ENCODE measurements around the gene DPEP3.

Gene DPEP3

DNA sequence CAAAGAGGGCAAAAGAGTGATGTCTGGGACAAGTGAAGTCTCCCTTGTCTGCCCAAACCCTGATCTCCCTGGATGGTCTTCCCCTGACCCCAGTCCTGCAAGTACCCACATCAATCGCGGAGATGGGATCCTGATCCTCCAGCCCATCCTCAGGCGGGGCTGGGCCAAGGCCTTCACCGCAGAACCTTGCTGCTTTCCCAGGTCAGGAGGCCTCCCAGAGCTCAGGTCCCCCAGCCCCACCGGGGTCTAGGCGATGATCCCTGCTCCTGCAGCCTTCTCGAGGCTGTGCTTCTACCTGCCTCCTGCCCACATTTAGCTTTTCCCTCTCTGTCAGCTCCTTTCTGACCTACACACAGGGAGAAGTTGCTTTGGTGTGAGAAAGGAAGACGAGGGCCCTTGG is 18.2 kb downstream of the DPEP3 start:
- H3K9ac ChIP-seq (ENCODE audit: low read length): no peak overlapping the region
- no peaks in the 10 kb centered on the region for H3K36me3 ChIP-seq (ENCODE audit: low read length)
- no peaks in the 10 kb centered on the region for H3K79me2 ChIP-seq (ENCODE audit: insufficient read depth, low read length)
- no peak overlapping the region for H3K4me2 ChIP-seq (ENCODE audit: low read depth, low read length, poor library complexity, severe bottlenecking)
- no peaks in the 10 kb centered on the region for H3F3A ChIP-seq (ENCODE audit: insufficient read depth)
- H3K27ac ChIP-seq (ENCODE audit: low read depth, low read length): no peak overlapping the region
- H3K4me3 ChIP-seq (ENCODE audit: insufficient read depth, low read length, poor library complexity, severe bottlenecking): no peak overlapping the region
- no peak overlapping the region for H2AFZ ChIP-seq (ENCODE audit: low read depth, low read length, severe bottlenecking)
- no peaks in the 10 kb centered on the region for H4K20me1 ChIP-seq (ENCODE audit: low read depth, low read length)
- no peaks in the 10 kb centered on the region for H3K9me2 ChIP-seq (replicated peaks; ENCODE audit: insufficient read depth, low read length)
- TF ChIP-seq EZH2phosphoT487 (conservative IDR thresholded peaks at IDR 0.05; ENCODE audit: low read length) (no peak), CTCF (IDR thresholded peaks at IDR 0.05; ENCODE audit: insufficient read depth, low read length, poor library complexity, severe bottlenecking) (no peak)
- H3K9me3 ChIP-seq (ENCODE audit: insufficient read depth, low read length): no peaks in the 10 kb centered on the region
- H3K27me3 ChIP-seq (ENCODE audit: low read length): no peaks in the 10 kb centered on the region

GRCh38 chr16:67961551-67961957 is 18.7 kb downstream of the DPEP3 start:
- Histone ChIP-seq H3K27ac (ENCODE audit: low read depth, low read length) (no peak overlapping the region), H3K27me3 (ENCODE audit: low read length) (no peaks in the 10 kb centered on the region), H3K9ac (ENCODE audit: low read length) (no peak overlapping the region), H3K4me2 (ENCODE audit: low read depth, low read length, poor library complexity, severe bottlenecking) (no peak overlapping the region), H4K20me1 (ENCODE audit: low read depth, low read length) (no peaks in the 10 kb centered on the region), H3F3A (ENCODE audit: insufficient read depth) (no peaks in the 10 kb centered on the region), H3K9me3 (ENCODE audit: insufficient read depth, low read length) (no peaks in the 10 kb centered on the region), H3K36me3 (ENCODE audit: low read length) (no peaks in the 10 kb centered on the region), H3K79me2 (ENCODE audit: insufficient read depth, low read length) (no peaks in the 10 kb centered on the region), H3K9me2 (replicated peaks; ENCODE audit: insufficient read depth, low read length) (no peaks in the 10 kb centered on the region), H2AFZ (ENCODE audit: low read depth, low read length, severe bottlenecking) (no peak overlapping the region), H3K4me3 (ENCODE audit: insufficient read depth, low read length, poor library complexity, severe bottlenecking) (no peak overlapping the region)
- no peak for TF ChIP-seq CTCF (IDR thresholded peaks at IDR 0.05; ENCODE audit: insufficient read depth, low read length, poor library complexity, severe bottlenecking)
- no peak for TF ChIP-seq EZH2phosphoT487 (conservative IDR thresholded peaks at IDR 0.05; ENCODE audit: low read length)

DNA sequence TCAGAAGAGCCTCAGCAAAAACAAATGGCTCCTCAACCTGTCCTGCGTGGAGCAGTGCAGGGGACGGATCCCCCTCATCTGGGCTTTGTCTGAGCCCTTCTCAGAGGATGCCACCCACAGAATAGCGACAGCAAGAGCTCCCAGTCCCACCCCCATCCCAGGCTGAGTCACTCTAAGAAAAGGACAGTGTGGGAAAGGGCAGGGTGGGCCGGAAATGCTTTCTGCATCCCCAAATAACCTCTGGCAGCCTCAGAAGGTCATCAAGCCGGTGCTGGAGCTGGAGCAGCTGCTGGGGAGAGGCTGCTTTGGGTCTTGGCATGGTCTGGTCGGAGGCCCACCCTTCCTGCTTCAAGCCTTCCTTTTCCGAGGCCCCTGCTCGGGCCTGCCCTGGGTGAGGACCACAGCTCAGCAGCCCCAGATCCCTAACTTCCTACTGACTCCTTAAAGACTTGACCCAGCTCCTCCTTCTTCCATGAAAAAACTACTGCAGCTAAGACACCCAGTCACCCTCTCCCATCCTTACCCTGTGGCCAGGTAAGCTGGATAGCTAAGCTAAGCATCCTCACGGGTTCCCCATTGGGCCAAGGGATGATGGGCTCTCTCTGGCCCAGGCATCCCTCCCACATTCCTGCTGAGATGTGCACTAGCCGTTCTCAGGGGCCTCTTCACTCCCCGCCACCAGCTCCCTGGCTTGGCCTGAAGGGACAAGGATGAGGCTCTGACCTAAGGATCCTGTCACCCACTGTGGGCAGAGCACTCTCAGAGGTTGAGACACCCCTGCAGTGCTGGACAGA is 20.6 kb downstream of the DPEP3 start:
- no peak overlapping the region for H3K9ac ChIP-seq (ENCODE audit: low read length)
- TF ChIP-seq EZH2phosphoT487 (conservative IDR thresholded peaks at IDR 0.05; ENCODE audit: low read length) (no peak), CTCF (IDR thresholded peaks at IDR 0.05; ENCODE audit: insufficient read depth, low read length, poor library complexity, severe bottlenecking) (no peak)
- no peak overlapping the region for H3K27ac ChIP-seq (ENCODE audit: low read depth, low read length)
- H3K79me2 ChIP-seq (ENCODE audit: insufficient read depth, low read length): no peaks in the 10 kb centered on the region
- H3K9me2 ChIP-seq (replicated peaks; ENCODE audit: insufficient read depth, low read length): no peaks in the 10 kb centered on the region
- H3K9me3 ChIP-seq (ENCODE audit: insufficient read depth, low read length): no peaks in the 10 kb centered on the region
- H3F3A ChIP-seq (ENCODE audit: insufficient read depth): no peaks in the 10 kb centered on the region
- H3K4me2 ChIP-seq (ENCODE audit: low read depth, low read length, poor library complexity, severe bottlenecking): no peak overlapping the region
- H3K4me3 ChIP-seq (ENCODE audit: insufficient read depth, low read length, poor library complexity, severe bottlenecking): no peak overlapping the region
- no peaks in the 10 kb centered on the region for H3K36me3 ChIP-seq (ENCODE audit: low read length)
- H4K20me1 ChIP-seq (ENCODE audit: low read depth, low read length): no peaks in the 10 kb centered on the region
- no peak overlapping the region for H2AFZ ChIP-seq (ENCODE audit: low read depth, low read length, severe bottlenecking)
- H3K27me3 ChIP-seq (ENCODE audit: low read length): no peaks in the 10 kb centered on the region
